Activated CD8-positive, alpha-beta T cell treated with anti-CD3 and anti-CD28 coated beads, Interleukin-2, amount 10 ng/mL, durations not matched to agents 7 days and 5 days (primary cell): ENCODE data around the gene ZNF420. TPM values are rescaled to one million over a fixed set of nuclear protein-coding genes. Genes with fewer than 3 reads are reported as not detected.
"Not testable (repeated sequence)": the region's sequence is repeated elsewhere in the genome, so short reads cannot be mapped to it uniquely, and the experiment has no call there.

ENCODE experiments used
- ATAC-seq: fragments of 150-1000 bp; cut with Tn5 transposase; one replicate; pipeline ENCODE4 v1.10.0; 2021; ENCODE audit warnings: moderate library complexity
- CTCF ChIA-PET: fragments of 350-600 bp; sonication (Branson Sonifier 250); formaldehyde crosslinking; loops from one replicate; lab custom pipeline; 2021; ENCODE audit warnings: antibody characterized with exemption; lab: Charles Lee
- POLR2A ChIA-PET: fragments of 350-600 bp; sonication (Branson Sonifier 250); formaldehyde crosslinking; loops from one replicate; lab custom pipeline; 2021; ENCODE audit warnings: antibody characterized with exemption; lab: Charles Lee
- DNase-seq: peaks from one replicate; pipeline ENCODE4 v3.0.0-alpha.2; 2020
- H3K27ac Mint-ChIP-seq: one replicate; pipeline ENCODE4 v1.8.0; 2021; ENCODE audit warnings: mild to moderate bottlenecking, mixed read lengths
- H3K27me3 Mint-ChIP-seq: one replicate; pipeline ENCODE4 v1.8.0; 2021; ENCODE audit warnings: low read depth, mixed read lengths
- H3K36me3 Mint-ChIP-seq: one replicate; pipeline ENCODE4 v1.8.0; 2021; ENCODE audit warnings: low read depth, mixed read lengths
- H3K4me1 Mint-ChIP-seq: one replicate; pipeline ENCODE4 v1.8.0; 2021; ENCODE audit warnings: low read depth, mixed read lengths
- H3K4me3 Mint-ChIP-seq: one replicate; pipeline ENCODE4 v1.8.0; 2021; ENCODE audit warnings: mild to moderate bottlenecking, mixed read lengths
- H3K9me3 Mint-ChIP-seq: one replicate; pipeline ENCODE4 v1.8.0; 2022; ENCODE audit warnings: mixed read lengths; ENCODE audit not compliant: insufficient read depth
- total RNA-seq, 2 experiments: library from RNA; stranded (reverse); gene quantifications; one replicate each; pipeline ENCODE4 v1.2.3, GENCODE V29; 2021

ZNF420 gene
- total RNA-seq, 2 experiments from 2014 or later = 10.3 to 11.6 TPM

DNA sequence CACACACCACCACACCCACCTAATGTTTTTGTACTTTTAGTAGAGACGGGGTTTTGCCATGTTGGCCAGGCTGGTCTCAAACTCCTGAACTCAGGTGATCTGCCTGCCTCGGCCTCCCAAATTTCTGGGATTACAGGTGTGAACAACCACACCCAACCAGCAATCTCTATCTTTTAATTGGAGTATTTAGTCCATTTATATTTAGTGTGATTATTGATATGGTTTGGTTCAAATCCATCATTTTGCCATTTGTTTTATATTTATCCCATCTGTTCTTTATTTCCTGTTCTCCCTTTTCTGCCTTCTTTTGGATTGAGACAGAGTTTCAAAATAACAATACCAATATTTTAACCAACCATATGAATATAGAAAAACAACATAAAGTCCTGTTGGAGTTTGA is 4.1 kb downstream of the ZNF420 start:
- ATAC-seq (no peak), DNase-seq (no peak)
- H3K27me3 Mint-ChIP-seq = no peaks in the 10 kb centered on the region
- peaks cover 22% of the 10 kb centered on the region for H3K4me1 Mint-ChIP-seq
- CTCF ChIA-PET = no interaction called here
- H3K4me3 Mint-ChIP-seq = no peak overlapping the region
- peaks cover 44% of the 10 kb centered on the region for H3K9me3 Mint-ChIP-seq
- H3K27ac Mint-ChIP-seq = no peak overlapping the region
- POLR2A ChIA-PET = no interaction called here
- peaks cover 63% of the 10 kb centered on the region for H3K36me3 Mint-ChIP-seq

DNA sequence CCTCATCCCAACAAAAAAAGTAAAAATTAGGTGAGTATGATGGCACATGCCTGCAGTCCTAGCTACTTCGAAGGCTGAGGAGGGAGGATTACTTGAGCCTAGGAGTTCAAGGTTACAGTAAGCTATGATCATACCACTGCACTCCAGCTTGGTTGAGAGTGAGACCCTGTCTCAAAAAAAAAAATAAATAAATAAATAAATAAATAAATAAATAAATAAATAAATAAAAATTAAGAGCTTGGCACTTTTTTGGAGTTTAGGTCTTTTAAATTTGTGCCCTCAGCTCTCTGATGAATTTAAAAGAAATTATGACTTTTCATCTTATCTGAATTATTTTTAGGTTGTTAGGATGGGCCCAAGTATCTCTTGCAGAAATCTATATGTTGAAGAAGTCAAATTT is 8.9 kb downstream of the ZNF420 start:
- DNase-seq = no peak
- H3K27ac Mint-ChIP-seq = no peak overlapping the region
- H3K4me3 Mint-ChIP-seq = no peak overlapping the region
- no peaks in the 10 kb centered on the region for H3K27me3 Mint-ChIP-seq
- POLR2A ChIA-PET = no interaction called here
- peaks cover 68% of the 10 kb centered on the region for H3K36me3 Mint-ChIP-seq
- CTCF ChIA-PET = no interaction called here
- H3K9me3 Mint-ChIP-seq = peaks cover 49% of the 10 kb centered on the region
- no peaks in the 10 kb centered on the region for H3K4me1 Mint-ChIP-seq
- ATAC-seq = no peak

DNA sequence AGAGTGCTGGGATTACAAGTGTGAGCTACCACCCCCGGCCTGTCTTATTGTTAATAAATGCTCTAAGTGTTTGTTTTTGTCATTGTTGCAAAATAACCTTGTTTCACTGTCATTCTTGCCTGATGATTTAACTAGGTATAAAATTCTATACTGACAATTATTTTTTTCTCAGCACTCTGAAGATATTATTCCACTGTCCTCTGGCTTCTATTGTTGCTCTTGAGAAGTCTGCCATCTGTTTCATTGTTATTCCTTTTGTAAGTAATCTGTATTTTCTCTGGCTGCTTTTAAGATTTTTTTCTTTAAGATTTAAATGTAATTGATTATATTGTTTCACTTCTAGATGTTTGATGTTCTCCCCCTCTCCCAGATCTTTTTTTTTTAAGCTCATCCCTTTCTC is 17.6 kb downstream of the ZNF420 start:
- ChIA-PET POLR2A (no interaction called here), CTCF (no interaction called here)
- Mint-ChIP-seq H3K36me3 (peaks cover 85% of the 10 kb centered on the region), H3K27me3 (no peaks in the 10 kb centered on the region), H3K4me3 (no peak overlapping the region), H3K4me1 (no peaks in the 10 kb centered on the region), H3K9me3 (peaks cover 52% of the 10 kb centered on the region), H3K27ac (no peak overlapping the region)
- ATAC-seq (no peak), DNase-seq (no peak)

DNA sequence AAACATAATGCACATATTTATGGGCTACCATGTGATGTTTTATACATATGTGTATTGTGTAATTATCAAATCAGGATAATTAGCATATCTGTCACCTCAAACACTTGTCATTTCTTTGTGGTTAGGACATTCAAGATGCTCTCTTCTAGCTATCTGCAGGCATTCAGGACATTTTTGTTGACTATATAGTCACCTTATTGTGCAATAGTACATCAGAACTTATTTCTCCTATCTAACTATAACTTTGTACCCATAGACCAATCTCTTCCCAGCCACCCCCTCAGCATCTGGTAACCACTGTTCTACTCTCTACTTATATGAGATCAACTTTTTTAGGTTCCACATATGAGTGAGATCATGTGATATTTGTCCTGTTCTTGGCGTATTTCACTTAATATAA is 20.3 kb downstream of the ZNF420 start:
- no peaks in the 10 kb centered on the region for H3K27me3 Mint-ChIP-seq
- no peak overlapping the region for H3K4me3 Mint-ChIP-seq
- DNase-seq = no peak
- POLR2A ChIA-PET = no interaction called here
- ATAC-seq = no peak
- H3K9me3 Mint-ChIP-seq = peaks cover 55% of the 10 kb centered on the region
- CTCF ChIA-PET = no interaction called here
- H3K27ac Mint-ChIP-seq = no peak overlapping the region
- H3K36me3 Mint-ChIP-seq = peaks cover 82% of the 10 kb centered on the region
- H3K4me1 Mint-ChIP-seq = no peaks in the 10 kb centered on the region

DNA sequence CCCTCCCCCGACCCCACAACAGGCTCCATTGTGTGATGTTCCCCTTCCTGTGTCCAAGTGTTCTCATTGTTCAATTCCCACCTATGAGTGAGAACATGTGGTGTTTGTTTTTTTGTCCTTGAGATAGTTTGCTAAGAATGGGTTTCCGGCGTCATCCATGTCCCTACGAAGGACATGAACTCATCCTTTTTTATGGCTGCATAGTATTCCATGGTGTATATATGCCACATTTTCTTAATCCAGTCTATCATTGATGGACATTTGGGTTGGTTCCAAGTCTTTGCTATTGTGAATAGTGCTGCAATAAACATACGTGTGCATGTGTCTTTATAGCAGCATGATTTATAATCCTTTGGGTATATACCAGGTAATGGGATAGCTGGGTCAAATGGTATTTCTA is 25.9 kb downstream of the ZNF420 start:
- H3K4me1 Mint-ChIP-seq, ATAC-seq, DNase-seq, POLR2A ChIA-PET, H3K27ac Mint-ChIP-seq, CTCF ChIA-PET, H3K4me3 Mint-ChIP-seq, H3K27me3 Mint-ChIP-seq: not testable (repeated sequence)
- Mint-ChIP-seq H3K36me3 (peaks cover 90% of the 10 kb centered on the region), H3K9me3 (peaks cover 43% of the 10 kb centered on the region)

DNA sequence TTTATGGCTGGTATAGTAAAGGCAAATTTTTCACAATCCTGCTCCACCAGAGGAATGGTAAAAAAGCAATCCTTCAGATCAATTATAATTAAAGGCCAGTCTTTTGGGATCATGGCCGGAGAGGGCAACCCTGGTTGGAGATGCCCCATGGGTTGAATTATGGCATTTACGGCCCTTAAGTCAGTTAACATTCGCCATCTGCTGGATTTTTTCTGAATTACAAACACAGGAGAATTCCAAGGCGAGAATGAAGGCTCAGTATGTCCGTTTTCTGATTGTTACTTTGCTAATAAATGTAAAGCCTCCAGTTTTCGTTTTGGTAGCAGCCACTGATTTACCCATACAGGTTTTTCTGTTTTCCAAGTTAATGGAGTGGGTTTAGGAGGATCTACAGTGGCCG is 33.5 kb downstream of the ZNF420 start:
- Mint-ChIP-seq H3K9me3 (peaks cover 74% of the 10 kb centered on the region), H3K36me3 (peaks cover 97% of the 10 kb centered on the region)
- CTCF ChIA-PET, H3K27ac Mint-ChIP-seq, H3K27me3 Mint-ChIP-seq, DNase-seq, POLR2A ChIA-PET, H3K4me1 Mint-ChIP-seq, H3K4me3 Mint-ChIP-seq, ATAC-seq: not testable (repeated sequence)

DNA sequence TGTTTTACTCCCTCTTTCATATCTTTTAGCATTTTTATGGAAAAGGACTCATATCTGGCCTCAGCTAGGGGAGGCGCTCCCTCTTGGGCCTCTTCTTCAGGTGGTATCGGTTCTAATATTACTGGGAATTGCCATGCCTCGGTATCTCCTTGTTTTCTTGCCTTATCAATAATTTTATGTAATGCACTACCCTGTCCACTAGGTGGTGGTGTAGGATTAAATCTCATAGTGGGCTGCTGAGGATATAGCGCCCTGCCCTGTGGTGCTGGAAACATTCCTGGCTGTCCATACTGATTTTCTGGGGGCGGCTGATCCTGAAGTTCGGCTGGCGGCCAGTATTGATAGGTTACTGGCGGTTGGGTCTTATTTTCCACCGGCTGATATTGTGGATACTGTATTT is 35.8 kb downstream of the ZNF420 start:
- Mint-ChIP-seq H3K27ac (no peak overlapping the region), H3K4me1 (no peaks in the 10 kb centered on the region), H3K36me3 (peaks cover 74% of the 10 kb centered on the region), H3K27me3 (no peaks in the 10 kb centered on the region), H3K9me3 (peaks cover 64% of the 10 kb centered on the region), H3K4me3 (no peak overlapping the region)
- CTCF ChIA-PET = no interaction called here
- ATAC-seq = no peak
- POLR2A ChIA-PET = no interaction called here
- no peak for DNase-seq

DNA sequence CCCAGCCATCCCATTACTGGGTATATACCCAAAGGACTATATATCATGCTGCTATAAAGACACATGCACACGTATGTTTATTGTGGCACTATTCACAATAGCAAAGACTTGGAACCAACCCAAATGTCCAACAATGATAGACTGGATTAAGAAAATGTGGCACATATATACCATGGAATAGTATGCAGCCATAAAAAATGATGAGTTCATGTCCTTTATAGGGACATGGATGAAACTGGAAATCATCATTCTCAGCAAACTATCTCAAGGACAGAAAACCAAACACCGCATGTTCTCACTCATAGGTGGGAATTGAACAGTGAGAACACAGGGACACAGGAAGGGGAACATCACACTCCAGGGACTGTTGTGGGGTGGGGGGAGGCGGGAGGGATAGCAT is 43.9 kb downstream of the ZNF420 start:
- CTCF ChIA-PET, H3K4me1 Mint-ChIP-seq, H3K4me3 Mint-ChIP-seq, DNase-seq, H3K27ac Mint-ChIP-seq, H3K27me3 Mint-ChIP-seq, ATAC-seq, POLR2A ChIA-PET: not testable (repeated sequence)
- peaks cover 39% of the 10 kb centered on the region for H3K9me3 Mint-ChIP-seq
- peaks cover 23% of the 10 kb centered on the region for H3K36me3 Mint-ChIP-seq

DNA sequence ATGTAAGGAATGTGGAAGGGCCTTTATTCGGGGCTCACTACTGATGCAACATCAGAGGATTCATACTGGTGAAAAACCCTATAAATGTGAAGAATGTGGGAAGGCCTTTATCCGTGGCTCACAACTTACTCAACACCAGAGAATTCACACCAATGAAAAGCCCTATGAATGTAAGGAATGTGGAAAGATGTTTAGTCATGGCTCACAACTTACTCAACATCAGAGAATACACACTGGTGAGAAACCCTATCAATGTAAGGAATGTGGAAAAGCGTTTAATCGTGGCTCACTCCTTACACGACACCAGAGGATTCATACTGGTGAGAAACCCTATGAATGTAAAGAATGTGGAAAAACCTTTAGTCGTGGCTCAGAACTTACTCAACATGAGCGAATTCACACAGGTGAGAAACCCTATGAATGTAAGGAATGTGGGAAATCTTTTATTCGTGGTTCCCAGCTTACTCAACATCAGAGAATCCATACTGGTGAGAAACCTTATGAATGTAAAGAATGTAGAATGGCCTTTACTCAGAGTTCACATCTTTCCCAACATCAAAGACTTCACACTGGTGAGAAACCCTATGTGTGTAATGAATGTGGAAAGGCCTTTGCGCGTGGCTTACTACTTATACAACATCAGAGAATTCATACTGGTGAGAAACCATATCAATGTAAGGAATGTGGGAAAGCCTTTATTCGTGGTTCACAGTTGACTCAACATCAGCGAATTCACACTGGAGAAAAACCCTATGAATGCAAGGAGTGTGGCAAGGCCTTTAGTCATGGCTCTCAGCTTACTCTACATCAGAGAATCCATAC is 50.0 kb downstream of the ZNF420 start:
- peaks cover 72% of the 10 kb centered on the region for H3K9me3 Mint-ChIP-seq
- H3K4me3 Mint-ChIP-seq = no peak overlapping the region
- POLR2A ChIA-PET = no interaction called here
- ATAC-seq = no peak
- H3K27ac Mint-ChIP-seq = no peak overlapping the region
- no peak for DNase-seq
- H3K27me3 Mint-ChIP-seq = no peaks in the 10 kb centered on the region
- H3K4me1 Mint-ChIP-seq = no peaks in the 10 kb centered on the region
- CTCF ChIA-PET = no interaction called here
- H3K36me3 Mint-ChIP-seq = peaks cover 60% of the 10 kb centered on the region

DNA sequence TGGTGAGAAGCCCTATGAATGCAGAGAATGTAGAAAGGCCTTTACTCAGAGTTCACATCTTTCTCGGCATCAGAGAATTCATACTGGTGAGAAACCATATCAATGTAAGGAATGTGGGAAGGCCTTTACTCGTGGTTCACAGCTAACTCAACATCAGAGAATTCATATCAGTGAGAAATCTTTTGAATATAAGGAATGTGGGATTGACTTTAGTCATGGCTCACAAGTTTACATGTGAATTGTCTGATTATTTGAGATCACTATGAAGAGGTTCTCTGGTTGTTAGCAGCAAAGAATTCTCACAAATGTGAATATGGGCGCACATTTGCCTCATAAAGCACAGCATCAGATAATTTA is 50.6 kb downstream of the ZNF420 start:
- POLR2A ChIA-PET = no interaction called here
- no peaks in the 10 kb centered on the region for H3K27me3 Mint-ChIP-seq
- no peak for ATAC-seq

DNA sequence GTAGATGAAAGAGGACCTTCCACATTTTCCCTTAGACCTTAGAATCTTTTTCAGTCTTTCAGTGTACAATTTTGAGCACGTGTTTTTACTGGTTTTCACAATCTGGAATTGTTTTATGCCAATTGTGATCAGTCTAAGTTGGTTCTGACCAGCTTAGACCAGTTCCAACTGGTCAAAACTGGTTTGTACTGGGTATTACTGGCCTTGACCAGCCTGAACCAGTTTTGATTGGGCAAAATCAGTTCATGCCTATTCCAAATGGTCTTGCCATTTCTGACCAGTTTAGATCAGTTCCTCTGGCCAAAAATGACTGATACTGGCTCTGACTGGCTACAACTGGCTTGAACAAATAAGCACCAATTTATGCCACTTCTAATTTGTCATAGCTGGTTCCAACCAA is 57.9 kb downstream of the ZNF420 start:
- Mint-ChIP-seq H3K27ac (no peak overlapping the region), H3K9me3 (peaks cover 54% of the 10 kb centered on the region), H3K36me3 (peaks cover 12% of the 10 kb centered on the region), H3K27me3 (no peaks in the 10 kb centered on the region), H3K4me3 (no peak overlapping the region), H3K4me1 (no peaks in the 10 kb centered on the region)
- CTCF ChIA-PET = no interaction called here
- POLR2A ChIA-PET = no interaction called here
- DNase-seq (no peak), ATAC-seq (no peak)

More for the DNA sequence above, 50.6 kb downstream of the ZNF420 start:
- H3K9me3 Mint-ChIP-seq = peaks cover 72% of the 10 kb centered on the region
- H3K4me1 Mint-ChIP-seq = no peaks in the 10 kb centered on the region
- no peak for DNase-seq
- H3K36me3 Mint-ChIP-seq = peaks cover 62% of the 10 kb centered on the region
- H3K4me3 Mint-ChIP-seq = no peak overlapping the region
- no peak overlapping the region for H3K27ac Mint-ChIP-seq
- CTCF ChIA-PET = no interaction called here

DNA sequence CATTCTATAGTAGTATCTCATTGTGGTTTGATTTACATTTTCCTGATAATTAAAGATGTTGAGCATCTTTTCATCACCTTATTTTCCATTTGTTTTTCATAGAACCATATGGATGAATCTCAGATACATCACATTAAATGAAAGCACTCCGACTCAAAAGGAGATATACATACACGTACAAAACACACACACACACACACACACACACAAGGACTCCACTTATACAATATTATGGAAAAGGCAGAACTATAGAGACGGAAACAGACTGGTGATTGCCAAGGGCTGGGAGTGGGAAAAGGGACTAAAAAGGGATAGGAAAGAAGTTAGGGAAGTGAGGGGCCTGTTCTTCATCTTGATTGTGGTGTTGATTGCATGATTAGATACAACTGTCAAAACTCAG is 70.0 kb downstream of the ZNF420 start:
- POLR2A ChIA-PET = no interaction called here
- DNase-seq (no peak), ATAC-seq (no peak)
- CTCF ChIA-PET = no interaction called here
- Mint-ChIP-seq H3K4me1 (no peaks in the 10 kb centered on the region), H3K36me3 (peaks cover 24% of the 10 kb centered on the region), H3K27ac (no peak overlapping the region), H3K4me3 (no peak overlapping the region), H3K27me3 (no peaks in the 10 kb centered on the region), H3K9me3 (peaks cover 54% of the 10 kb centered on the region)

DNA sequence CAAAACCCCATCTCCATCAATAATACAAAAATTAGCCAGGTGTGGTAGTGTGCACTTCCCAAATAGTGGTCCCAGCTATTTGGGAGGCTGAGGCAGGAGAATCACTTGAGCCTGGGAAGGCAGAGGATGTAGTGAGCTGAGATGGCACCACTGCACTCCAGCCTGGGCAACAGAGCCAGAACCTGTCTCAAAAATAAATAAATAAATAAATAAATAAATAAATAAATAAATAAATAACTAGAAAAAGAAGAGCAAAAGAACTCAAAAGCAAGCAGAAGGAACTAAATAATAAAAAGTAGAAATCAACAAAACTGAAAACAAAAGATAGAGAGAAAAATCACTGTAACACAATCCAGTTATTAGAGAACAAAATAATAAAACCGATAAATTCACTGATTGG is 81.9 kb downstream of the ZNF420 start:
- Mint-ChIP-seq H3K27ac (no peak overlapping the region), H3K36me3 (peaks cover 69% of the 10 kb centered on the region), H3K9me3 (peaks cover 44% of the 10 kb centered on the region), H3K4me1 (no peaks in the 10 kb centered on the region), H3K4me3 (no peak overlapping the region), H3K27me3 (no peaks in the 10 kb centered on the region)
- DNase-seq (no peak), ATAC-seq (no peak)
- POLR2A ChIA-PET = no interaction called here
- CTCF ChIA-PET = no interaction called here
